ENCODE data around the gene ARGLU1.

The ARGLU1 gene

DNA sequence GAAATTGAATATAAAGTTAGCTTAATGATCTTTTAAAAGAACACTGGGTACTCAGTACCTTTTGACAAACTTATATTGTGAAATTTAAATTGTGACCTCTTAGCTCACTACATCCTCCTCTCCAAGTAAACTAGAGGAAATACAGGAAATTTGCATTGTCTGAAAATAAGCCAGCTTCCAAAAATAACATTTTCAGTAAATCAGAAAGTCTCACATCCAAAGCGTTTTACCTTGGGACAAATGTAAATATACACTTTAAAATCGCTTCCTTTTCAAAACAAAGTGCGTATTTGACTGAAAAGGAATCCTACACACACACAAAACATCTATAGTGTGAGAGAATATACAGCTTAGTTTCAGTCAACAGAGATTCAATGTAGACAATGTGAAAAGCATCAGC lies 30.4 kb downstream of the ARGLU1 start:
- no peak for DNase-seq

DNA sequence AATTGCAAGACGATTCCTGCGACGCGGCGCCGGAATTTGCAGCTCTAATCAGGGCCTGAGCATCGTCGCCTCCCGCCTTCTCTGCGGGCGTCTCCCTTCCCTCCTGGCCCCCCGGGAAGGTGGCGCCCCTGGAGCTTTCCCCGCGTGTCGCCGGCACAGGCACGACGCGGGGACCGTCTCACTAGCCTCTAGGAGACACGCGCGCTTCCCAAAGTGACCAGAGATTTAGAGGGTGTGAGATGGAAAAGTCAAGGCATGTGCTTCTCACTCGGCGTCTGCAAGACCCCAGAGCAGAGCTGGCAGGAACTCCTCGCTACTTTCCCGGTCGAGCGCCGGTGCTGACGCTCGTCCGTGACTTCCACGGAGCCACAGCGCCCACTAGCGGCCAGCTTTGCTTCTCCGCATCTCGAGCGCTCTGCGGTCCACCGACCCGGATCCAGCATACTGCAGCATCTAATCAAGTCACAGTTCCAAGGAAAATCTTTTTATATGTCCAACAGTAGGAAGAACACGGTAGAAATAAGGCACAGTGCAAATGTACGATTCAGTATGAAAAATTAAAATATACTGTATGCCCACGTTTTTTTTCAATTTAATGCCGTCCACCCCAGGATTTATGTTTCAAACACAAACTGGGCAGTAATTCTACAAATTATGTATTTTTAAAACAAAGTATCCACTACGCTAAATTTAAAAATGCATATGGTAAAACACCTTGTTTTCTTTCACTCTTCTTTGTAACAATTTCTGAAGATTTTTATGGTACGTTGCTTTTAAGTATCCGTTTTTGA lies 31.5 kb downstream of the ARGLU1 start:
- peak; percentile 83 for DNase-seq

DNA sequence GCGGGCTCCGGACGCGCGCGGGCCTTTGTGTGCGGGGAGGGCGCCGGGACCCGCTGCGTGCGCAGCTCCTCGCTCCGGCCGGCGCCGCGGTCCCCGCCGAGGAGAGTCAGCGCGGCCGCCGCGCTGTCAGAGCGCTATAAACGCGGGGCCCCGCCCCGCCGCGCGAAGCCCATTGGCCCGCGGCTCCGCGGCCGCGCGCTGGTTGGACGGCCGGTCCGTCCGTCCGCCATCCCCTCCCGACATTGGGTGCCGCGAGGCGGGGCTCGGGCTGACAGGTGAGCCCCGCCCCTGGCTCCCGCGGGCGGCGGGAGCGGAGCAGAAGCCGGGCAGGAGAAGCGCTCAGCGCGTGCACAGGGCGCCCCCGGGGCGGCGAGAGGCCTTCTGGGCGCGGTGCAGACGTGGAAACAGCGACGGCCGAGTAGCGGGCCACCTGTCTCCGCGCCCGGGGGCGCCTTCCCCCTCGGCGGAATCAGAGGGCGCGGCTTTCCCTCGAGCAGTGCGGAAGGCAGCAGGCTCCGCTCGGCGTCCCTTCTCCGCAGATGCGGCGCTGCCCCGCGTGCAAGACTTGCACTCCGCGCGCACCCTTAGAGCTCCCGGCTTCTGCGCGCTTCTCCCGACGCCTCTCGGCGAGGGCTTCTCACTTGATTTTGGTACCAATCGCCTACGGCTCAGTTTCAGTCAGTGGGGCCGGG lies 32.2 kb downstream of the ARGLU1 start, which contains the start of gene EFNB2:
EFNB2 (minus strand) TSS at position 111 of the 692 bp plus-strand sequence. CDS start 698 bp downstream, outside the sequence.
- DNase-seq = peak; percentile 93

DNA sequence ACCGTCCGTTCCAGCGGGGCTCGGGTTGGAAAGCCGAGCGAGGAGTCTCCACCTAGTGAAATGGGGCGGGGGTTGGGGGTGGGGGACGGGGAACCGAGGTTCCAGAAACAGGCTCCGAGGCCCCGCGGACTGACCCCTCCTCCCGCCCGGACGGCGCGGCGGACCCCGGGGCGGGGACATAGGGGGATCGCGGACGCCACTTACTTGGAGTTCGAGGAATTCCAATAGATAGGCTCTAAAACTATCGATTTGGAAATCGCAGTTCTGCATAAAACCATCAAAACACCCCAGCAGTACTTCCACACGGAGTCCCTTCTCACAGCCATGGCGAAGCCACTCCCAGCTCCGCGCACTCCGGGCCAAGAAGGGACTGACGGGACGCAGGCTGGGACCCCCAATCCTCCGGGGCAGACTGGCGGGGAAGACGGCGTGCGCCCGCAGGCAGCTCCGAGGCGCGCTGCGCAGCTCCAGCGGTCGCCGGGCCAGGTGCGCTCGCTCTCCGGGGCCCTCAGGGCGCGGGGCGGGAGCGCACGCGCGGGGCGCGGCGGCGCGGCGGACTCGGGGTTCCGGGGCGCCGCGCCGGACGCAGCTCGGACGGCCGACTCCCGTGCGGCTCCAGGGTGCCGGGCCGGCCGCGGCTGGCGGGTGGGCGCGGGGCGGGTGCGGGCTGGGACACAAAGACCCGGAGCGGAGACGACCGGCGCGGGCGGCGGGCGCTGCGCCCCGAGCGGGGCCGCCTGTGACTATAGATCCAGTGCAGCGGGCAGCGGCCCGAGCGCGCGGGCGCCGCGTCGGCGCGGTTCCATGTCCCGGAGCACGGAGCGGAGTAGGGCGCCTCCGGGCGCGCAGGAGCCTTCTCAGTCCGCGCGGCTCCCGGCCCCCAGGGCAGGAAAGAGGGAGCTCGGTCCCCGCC lies 33.0 kb downstream of the ARGLU1 start:
- peak; percentile 75 for DNase-seq

DNA sequence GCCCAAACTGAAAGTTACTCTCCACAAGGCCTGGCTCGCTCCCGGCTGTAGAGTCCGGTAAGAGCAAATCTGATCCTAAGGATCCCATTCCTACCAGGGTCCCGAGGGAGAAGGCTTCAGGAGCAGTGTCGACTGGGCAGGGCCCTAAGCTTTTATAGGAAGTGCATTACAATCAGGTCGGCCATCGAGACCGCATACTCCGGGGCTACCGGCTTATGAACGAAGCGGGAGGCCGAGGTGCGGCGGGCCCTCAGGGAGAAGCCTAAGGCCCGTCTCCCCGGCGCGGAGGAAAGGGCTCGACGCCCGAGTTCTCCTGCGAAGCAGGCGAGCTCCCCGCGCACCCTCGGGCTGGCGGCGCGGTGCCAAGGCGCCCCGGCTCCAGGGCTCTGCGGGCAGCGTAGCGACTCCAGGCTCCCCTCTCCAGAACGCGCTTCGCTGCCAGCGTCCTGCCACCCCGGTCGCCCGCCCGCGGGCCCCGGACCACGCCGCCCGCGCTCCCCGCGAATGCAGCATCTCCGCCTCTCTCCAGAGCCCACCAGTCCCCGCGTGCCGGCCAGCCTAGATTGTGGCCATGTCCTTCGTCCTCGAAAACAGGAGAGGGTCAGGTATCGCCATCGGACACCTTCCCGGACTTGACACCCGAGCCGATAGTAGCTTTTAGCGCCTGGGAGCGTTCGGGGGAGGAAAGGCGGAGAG lies 33.8 kb downstream of the ARGLU1 start:
- DNase-seq = peak; percentile 71

DNA sequence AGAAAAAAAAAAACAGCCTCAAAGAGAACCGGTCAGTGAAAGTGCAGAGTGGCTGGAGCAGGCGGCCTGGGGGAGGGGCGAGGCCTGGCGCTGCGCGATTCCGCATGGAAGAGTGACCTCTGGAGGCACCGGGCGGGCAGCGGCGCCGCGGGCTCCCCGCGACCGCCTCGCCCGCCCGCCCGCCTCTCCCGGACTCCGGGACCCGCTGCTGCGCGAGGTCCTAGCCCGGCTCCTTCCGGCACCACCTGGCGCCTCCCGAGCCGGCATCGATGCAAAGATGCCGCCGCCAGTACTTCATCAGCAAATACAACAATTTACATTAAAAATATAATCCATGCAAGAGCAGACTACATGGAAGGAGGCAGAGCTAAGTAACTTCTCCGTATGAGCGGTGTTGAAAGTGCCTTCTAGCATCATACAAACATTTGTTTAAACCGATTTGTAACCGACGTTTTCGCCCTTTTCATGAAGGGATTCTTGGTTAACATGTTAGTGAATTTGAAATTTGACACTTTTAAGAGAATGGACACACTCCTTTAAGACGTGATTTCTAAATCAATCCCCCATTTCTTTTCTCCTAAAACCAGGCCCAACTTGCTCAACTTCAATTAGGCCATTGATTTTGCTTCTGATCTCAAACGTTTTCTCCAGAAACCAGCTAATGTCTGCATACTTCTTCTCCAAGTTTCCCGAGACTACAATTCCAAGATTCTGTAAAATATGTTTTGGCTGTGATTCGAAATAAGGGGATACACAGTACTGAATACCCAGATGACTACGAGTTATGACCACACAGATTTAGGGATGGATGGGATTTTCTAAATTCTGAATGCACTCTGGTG lies 34.6 kb downstream of the ARGLU1 start:
- DNase-seq = peak; percentile 86

DNA sequence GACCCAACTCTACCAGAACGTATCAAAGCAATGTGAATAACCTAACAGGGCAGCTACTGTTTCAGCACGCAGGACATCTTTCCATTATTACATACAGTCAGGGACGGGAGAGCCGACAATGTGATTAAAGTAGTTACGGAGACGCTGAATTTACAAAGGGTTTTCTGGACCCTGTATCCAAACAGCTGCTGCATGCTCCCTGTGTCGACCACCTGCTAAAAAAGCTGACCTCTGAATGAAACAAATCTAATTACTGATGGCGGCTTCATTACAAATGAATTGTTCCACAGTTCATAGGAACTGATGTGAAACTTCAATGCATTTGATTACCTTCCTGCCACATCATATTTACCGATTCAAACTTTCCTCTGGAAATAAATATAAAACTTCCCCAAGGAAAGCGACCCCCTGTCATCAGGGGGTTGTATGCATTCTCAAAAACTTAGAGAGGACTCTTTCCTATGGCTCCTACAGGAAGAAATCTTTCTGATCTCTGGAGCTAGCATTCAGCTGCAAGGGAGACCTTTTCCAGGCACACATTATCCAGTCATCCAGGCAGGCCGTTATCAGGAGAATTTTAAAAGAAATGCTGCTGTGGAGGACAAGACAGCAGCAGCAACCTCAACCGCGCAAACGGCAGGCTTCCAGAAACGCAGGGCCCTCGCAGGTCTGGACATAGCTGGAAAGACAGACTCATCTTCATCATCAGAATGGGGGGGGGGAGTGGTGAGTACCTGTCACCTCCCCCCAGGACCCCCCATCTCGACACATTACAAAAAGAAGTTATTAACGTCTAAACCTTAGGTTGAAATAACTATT lies 35.6 kb downstream of the ARGLU1 start:
- DNase-seq = no peak

DNA sequence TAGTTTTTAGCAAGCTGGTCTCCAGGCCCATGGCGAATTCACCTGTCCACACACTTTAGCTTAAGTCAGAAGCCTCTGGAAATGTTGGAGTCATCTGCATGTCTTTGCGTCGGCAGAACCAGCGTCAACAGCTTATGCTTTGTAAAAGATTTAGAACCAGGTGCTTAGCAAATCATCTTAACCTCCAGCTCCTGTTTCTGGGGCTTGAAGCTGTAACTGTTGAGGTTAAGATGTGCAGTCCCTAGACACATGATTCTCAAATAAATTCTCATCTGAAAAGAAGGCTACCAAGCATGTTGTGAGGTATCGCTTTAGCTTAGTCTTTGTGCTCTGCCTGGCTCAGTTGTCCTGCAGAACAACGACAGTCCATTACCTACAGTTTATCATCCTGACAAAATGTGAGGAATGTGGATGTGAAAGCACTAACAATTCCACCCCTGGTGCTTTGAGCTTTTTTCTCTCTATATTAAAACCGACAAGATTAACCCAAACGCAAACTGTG lies 36.9 kb downstream of the ARGLU1 start:
- no peak for DNase-seq

DNA sequence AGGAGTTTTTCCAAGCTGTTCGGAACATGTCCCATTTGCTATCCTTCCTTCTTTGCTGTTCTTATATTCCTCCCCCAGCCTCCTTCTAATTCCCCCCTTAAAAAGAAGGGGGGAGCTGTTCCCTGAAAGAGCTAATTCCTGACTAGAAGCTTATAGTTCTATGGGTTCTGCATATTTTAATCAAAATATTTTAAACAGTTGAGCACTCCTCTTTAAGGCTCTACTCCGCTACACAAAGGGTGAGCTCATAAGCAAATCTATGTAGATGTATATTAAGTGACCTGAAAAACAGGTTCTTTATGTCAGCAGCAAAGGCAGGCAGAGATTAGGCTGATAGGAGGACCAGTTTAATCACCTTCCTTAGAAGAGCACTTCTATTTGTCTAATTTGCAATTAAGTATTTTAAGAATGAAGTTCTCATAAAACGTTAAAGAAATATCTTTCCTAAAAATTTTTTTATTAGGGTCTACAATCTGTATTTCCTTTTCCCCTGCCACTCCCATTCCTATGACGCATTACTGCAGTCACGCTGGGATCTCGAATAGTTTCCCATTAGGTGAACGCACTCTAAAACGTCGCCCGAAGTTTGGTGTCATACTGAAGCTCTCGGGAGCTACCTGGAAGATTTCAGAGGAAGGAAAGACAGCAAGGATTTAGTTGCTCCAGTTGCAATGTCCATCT lies 37.6 kb downstream of the ARGLU1 start:
- peak; percentile 98 for DNase-seq

DNA sequence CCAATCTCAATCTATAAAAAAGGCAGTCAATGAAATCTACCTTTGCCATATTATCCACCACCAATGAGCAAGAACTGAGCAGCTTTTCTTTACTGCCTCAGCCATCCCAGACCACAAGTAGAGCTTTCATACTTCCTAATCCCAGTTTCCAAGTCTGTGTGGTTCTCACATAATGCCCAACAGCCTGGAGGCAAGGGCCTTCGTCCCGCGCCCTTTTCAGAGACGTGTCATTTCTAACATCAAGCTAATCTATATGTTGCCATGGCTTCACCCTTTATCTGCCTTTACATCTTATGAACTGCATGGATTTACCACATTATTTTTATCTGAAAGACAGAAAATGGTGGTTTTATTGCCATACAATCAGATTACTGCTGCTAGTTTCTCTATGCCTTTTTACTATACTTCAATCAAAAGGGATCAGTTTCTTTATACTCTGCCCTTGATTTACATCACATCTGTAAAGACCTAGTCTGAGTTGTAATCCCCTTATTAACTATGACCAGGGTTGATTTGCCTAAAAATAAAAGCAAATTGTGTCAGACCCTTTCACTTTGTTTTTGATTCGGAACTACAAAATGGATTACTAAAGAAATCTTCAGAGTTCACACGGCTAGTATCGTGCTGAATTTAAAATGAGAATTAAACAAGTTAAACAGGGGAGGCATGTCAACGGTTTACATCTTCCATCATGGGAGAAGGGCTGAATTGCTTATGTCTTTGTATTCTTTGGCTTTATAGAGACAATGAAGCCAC lies 38.3 kb downstream of the ARGLU1 start:
- DNase-seq = peak; percentile 94

DNA sequence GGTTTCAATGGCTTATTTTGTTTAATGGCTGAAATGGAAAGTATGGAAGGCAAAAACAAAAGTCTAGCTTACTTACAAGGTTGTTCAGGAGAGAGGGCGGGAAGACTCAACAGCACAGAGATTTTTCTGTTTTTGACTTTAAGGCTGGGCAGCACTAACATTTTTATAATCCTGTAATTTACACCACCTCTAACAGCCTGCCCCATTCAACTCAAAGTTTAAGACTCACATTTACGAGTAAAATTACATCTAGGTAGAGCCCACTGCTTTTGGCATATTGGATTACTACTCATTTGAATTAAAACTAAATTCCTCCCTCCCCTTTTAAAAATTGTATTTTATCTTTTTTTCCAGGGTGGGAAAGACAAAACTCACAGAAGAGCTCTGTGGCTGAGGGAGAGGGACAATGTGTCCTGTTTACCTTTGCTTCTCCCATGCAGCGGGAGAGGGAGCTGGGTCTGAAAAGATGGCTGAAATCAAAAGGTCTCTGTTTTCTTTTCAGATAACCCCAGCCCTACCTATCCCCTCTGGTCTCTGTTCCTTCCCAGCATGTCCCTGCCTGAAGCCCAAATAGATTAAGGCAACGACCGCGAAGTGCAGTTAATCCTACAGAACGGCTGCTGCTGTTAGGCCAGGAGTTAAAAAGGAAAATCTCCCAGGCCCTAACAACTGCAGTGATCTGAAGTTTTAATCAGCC lies 39.1 kb downstream of the ARGLU1 start:
- no peak for DNase-seq

DNA sequence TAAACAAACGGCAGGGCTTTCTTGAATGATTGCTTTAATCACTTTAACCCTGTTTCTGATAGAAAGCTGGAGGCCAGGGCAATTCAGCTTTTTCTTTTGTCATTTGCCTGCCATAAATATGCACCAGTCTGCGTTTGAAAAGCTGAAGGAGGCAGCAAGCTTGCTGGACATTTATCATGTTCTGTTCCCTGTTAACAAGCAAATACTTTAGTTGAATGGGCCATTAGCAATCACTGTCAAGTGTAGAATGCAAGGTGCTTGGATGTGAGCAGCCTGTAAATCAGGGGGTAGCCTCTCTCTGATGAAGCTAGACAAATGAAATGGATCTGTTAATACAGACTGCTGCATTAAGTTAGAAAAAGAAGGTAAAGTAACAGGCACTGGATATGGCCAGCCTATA lies 40.1 kb downstream of the ARGLU1 start:
- no peak for DNase-seq

DNA sequence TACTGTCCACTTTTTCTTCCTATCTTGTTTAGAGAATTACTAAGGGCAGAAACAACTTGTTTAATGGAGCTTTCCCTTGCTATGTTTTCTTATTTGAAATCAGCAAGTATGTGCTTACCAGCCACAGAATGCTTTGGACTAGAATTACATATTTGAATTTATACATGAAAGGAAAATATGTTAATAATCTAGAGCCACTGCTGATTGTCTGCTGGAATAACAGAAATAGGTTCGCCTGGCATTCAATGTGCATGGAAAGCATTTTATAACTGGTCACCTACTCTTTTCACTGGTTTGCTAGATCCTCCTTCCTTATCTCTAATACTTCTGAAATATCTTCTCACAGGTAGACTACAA lies 40.5 kb downstream of the ARGLU1 start:
- DNase-seq = peak; percentile 67

DNA sequence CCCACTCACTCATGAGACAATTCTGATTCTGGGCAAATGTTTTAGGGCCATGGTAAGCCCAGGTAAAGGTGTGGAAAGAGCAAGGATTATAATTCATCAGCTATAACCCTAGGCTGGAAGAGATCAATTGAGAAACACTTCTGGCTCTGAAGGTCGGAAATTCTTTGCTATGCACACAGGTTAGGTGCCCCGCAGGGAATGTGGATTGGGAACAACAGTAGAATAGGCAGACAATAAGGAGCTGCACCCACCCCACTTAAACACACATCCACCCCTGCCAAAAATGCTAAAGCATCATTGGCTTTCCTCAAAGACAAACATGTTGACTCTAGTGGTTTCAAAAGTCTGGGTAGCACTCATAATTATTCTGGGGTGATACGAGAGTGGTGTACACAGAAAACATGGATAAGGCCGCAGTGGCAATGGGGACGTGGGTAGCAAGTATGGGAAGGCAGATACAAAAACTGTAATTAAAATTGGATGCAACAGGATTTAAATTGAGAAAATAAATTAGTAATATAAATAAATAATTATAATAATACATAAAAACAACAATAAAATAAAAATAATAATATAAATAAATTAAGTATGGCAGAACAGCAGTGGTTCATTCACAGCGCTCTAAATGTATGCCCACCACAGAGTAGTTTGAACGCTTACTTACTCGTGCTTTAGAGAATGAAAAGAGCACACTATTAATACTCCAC lies 41.0 kb downstream of the ARGLU1 start:
- DNase-seq = no peak

DNA sequence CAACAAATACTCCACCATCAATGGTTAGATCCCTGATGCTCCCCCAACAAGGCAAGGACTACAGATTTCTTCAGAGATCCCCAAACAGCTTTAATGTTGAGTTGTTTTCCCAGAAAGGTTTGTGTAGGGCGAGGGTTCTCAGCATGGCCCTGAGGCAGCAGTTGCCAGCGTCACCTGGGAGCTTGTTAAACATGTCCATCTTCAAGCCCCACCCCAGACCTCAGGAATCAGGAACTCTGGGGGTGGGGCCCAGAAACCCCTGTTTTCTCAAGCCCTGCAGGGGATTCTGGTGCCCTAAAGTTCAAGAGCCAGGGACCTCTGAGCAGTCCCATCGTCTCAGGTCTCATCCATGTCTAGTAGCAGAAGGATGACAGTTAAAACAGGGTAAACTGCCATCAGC lies 42.1 kb downstream of the ARGLU1 start:
- DNase-seq = no peak

DNA sequence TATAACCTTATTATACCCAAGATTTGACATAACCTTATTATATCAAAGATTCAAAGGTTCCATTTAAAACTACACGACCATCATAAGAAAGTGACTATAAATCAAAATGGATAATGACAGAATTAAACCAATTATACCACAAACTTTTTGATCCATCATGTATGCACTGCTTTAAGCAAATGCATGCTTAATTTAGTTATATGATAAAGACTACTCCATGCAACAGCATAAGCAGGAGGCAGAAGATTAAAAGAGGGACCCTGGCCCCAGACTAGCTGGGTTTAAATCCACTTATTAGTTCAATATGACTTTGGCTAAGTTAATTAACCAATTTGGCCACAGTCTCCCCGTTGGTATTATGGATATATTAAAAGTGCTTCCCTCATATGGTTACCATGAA lies 43.8 kb downstream of the ARGLU1 start:
- no peak for DNase-seq

DNA sequence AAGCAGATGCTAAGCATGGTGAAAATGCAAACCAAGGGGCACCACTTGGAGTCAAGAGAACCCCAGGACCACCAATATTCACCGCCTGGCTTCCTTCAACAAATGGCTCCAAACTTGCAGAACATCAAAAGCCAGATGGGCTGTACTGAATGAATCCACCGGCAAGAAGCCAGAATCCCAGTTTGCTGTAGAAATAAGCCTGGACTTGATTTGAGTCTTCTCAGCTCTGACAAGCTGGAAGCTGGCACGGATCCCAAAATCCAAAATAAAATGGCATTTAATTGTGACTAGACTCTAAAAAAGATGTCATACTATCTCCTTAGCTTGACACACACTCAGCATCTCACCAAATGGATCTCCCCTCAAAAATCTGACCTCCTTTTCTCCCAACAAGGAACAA lies 44.4 kb downstream of the ARGLU1 start:
- DNase-seq = no peak

Data from NCI-H526 treated with DMSO at 0.1 percent for 48 hours (cell line).